Cardiac muscle cell (in vitro differentiated cells and primary cell): ENCODE measurements around the gene SLC9A5. TPM values are rescaled to one million over a fixed set of nuclear protein-coding genes. Genes with fewer than 3 reads are reported as not detected.

Experiments used
- DNase-seq, 2 donors: peaks; one replicate each; pipeline versions ENCODE4 v3.0.0 to v3.0.0-alpha.2; 2010 to 2017; ENCODE audit warnings: low read depth in 1 of 2, low spot score in 1 of 2
- H3K27ac ChIP-seq: fragments of 200-600 bp; sonication (generic); 2 replicates; pipeline ENCODE4 v1.5.1; 2016
- H3K27me3 ChIP-seq: fragments of 200-600 bp; sonication (generic); 2 replicates; pipeline ENCODE4 v1.6.0; 2016; ENCODE audit warnings: control low read depth
- H3K36me3 ChIP-seq: fragments of 200-600 bp; sonication (generic); 2 replicates; pipeline ENCODE4 v1.5.1; 2016; ENCODE audit warnings: control low read depth
- H3K4me1 ChIP-seq: fragments of 200-600 bp; sonication (generic); 2 replicates; pipeline ENCODE4 v1.8.1; 2017; ENCODE audit warnings: low read depth, mild to moderate bottlenecking, mixed run types
- H3K4me3 ChIP-seq: fragments of 200-600 bp; sonication (generic); 2 replicates; pipeline ENCODE4 v1.5.1; 2016; ENCODE audit warnings: mild to moderate bottlenecking
- H3K9me3 ChIP-seq: fragments of 200-600 bp; sonication (generic); 2 replicates; pipeline ENCODE4 v1.5.1; 2017; ENCODE audit warnings: low read depth, mild to moderate bottlenecking, control low read depth
- CTCF ChIP-seq: IDR thresholded peaks from 2 replicates; pipeline ENCODE4 v1.5.1; 2012; ENCODE audit warnings: low read depth, mild to moderate bottlenecking, low read length
- polyA plus RNA-seq: library from polyadenylated mRNA; unstranded; fragments of >200 nt; fragmentation: Nextera tagmentation; extraction: Ambion mirVana; gene quantifications from 2 replicates; pipeline ENCODE4 v1.2.1, GENCODE V29; 2016
- total RNA-seq: library from RNA; depleted of rRNA; stranded (reverse); fragments of >200 nt; gene quantifications from 2 replicates; pipeline ENCODE4 v1.2.3, GENCODE V29; 2016

SLC9A5 gene
- total and polyA plus RNA-seq, 2 experiments from 2014 or later, result 4.5 to 4.6 TPM

DNA sequence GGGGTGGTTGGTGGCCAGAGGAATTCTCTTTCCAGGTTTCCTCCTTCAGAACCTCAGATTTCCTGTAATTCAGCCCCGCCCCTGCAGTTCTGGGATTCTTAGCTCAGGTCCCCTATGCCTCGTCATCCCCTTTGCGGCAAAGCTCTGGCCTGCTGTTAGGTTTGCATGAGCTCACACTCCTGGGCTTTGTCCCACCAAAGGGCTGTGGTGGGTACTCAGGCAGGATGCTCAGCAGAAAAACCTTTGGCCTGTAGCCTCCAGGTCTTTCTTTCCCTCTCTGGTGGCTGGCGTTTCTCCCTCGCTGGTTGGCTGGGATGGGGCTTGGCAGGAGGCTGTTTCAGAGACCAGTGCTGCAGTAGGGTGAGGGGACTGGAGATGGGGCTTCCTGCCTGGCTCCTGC lies 21.0 kb downstream of the SLC9A5 start:
- Histone ChIP-seq H3K27ac (no peak overlapping the region), H3K9me3 (no peaks in the 10 kb centered on the region), H3K36me3 (no peaks in the 10 kb centered on the region), H3K4me1 (peaks cover 4% of the 10 kb centered on the region), H3K27me3 (no peaks in the 10 kb centered on the region), H3K4me3 (no peak overlapping the region)
- TF ChIP-seq CTCF, result no peak
- peak in 1 of 2 donors; percentile 42 for DNase-seq

DNA sequence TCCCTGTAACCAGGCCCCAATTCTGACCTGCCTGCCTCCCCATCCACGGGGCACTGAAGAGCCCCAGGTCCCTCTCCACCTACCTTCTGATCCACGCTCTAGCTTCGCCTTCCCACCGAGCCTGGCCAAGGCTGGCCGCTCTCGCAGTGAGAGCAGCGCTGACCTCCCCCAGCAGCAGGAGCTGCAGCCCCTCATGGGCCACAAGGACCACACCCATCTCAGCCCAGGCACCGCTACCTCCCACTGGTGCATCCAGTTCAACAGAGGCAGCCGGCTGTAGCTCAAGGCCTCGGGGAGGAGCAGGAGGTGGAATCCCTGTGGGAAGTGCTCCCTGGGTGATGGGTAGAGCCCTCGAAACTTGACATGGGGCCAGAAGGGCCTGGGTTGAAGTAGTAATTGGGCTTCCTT lies 22.2 kb downstream of the SLC9A5 start:
- H3K4me1 ChIP-seq, result peaks cover 4% of the 10 kb centered on the region
- no peak overlapping the region for H3K4me3 ChIP-seq
- no peak overlapping the region for H3K27ac ChIP-seq
- TF ChIP-seq CTCF, result no peak
- H3K9me3 ChIP-seq, result no peaks in the 10 kb centered on the region
- H3K36me3 ChIP-seq, result no peaks in the 10 kb centered on the region
- no peak for DNase-seq
- H3K27me3 ChIP-seq, result no peaks in the 10 kb centered on the region

- Histone ChIP-seq H3K36me3 (no peaks in the 10 kb centered on the region), H3K27ac (no peak overlapping the region), H3K27me3 (no peaks in the 10 kb centered on the region), H3K4me3 (no peak overlapping the region), H3K9me3 (no peaks in the 10 kb centered on the region), H3K4me1 (peaks cover 4% of the 10 kb centered on the region)
- no peak for DNase-seq
- no peak for TF ChIP-seq CTCF
These were observed 22.7 kb downstream of the SLC9A5 start for GRCh38 chr16:67271446-67271845.

- no peaks in the 10 kb centered on the region for H3K9me3 ChIP-seq
- no peak for TF ChIP-seq CTCF
- no peaks in the 10 kb centered on the region for H3K4me1 ChIP-seq
- no peak for DNase-seq
- no peak overlapping the region for H3K4me3 ChIP-seq
- H3K27me3 ChIP-seq, result peaks cover 18% of the 10 kb centered on the region
- no peaks in the 10 kb centered on the region for H3K36me3 ChIP-seq
- H3K27ac ChIP-seq, result no peak overlapping the region
These were observed 26.5 kb downstream of the SLC9A5 start for GRCh38 chr16:67275321-67275720.

- no peak overlapping the region for H3K4me3 ChIP-seq
- peak in 1 of 2 donors; percentile 98 for DNase-seq
- peaks cover 18% of the 10 kb centered on the region for H3K27me3 ChIP-seq
- no peaks in the 10 kb centered on the region for H3K9me3 ChIP-seq
- no peaks in the 10 kb centered on the region for H3K36me3 ChIP-seq
- TF ChIP-seq CTCF, result no peak
- H3K27ac ChIP-seq, result no peak overlapping the region
- no peaks in the 10 kb centered on the region for H3K4me1 ChIP-seq
These were observed 28.7 kb downstream of the SLC9A5 start for GRCh38 chr16:67277294-67277998.
